Stimulated activated CD8-positive, alpha-beta memory T cell treated with anti-CD3 and anti-CD28 coated beads, Interleukin-2, amount 100 ng/mL, for 48 hours (primary cell): ENCODE data around the gene HSDL1.
"Not testable (repeated sequence)": the region's sequence is repeated elsewhere in the genome, so short reads cannot be mapped to it uniquely, and the experiment has no call there.

Experiments used
- DNase-seq, 2 donors: peaks; one replicate each; pipeline ENCODE4 v3.0.0-alpha.2; 2020; ENCODE audit warnings: low read depth in 2 of 2

Gene HSDL1

GRCh38 chr16:84138824-84139627 lies 6.0 kb downstream of the HSDL1 start:
- DNase-seq = peak in 1 of 2 donors; percentile 9

GRCh38 chr16:84138500-84138823 lies 6.5 kb downstream of the HSDL1 start:
- no peak for DNase-seq

- DNase-seq = no peak
Observed at GRCh38 chr16:84137769-84138357, 7.1 kb downstream of the HSDL1 start.

GRCh38 chr16:84137287-84137686 lies 7.7 kb downstream of the HSDL1 start:
- no peak for DNase-seq

GRCh38 chr16:84136331-84137125 lies 8.4 kb downstream of the HSDL1 start:
- DNase-seq = no peak

GRCh38 chr16:84132527-84133285 lies 12.3 kb downstream of the HSDL1 start:
- DNase-seq = no peak

- no peak for DNase-seq
Observed at GRCh38 chr16:84131117-84131516, 13.9 kb downstream of the HSDL1 start.

- DNase-seq = no peak
Observed at GRCh38 chr16:84124257-84125073, 20.5 kb downstream of the HSDL1 start.

- DNase-seq = no peak
Observed at GRCh38 chr16:84121007-84121406, 24.0 kb downstream of the HSDL1 start.

GRCh38 chr16:84120023-84120422 lies 25.0 kb downstream of the HSDL1 start:
- no peak for DNase-seq

GRCh38 chr16:84119368-84119767 lies 25.6 kb downstream of the HSDL1 start:
- no peak for DNase-seq

- not testable (repeated sequence) for DNase-seq
Observed at GRCh38 chr16:84118315-84118714, 26.7 kb downstream of the HSDL1 start.

- DNase-seq = peak in 1 of 2 donors; percentile 14
Observed at GRCh38 chr16:84117494-84117843, 27.5 kb downstream of the HSDL1 start.

- peak; percentile 98 to 99 for DNase-seq
Observed at GRCh38 chr16:84116720-84117493, 28.1 kb downstream of the HSDL1 start, which contains the start of gene MBTPS1. Gene MBTPS1, minus strand, starts transcription at chr16:84116942. Its CDS starts 15,159 bp downstream, at chr16:84101783.

- no peak for DNase-seq
Observed at GRCh38 chr16:84115919-84116719, 28.9 kb downstream of the HSDL1 start.

- DNase-seq = not testable (repeated sequence)
Observed at GRCh38 chr16:84111949-84112348, 33.0 kb downstream of the HSDL1 start.

GRCh38 chr16:84111525-84111924 lies 33.5 kb downstream of the HSDL1 start:
- no peak for DNase-seq

- no peak for DNase-seq
Observed at GRCh38 chr16:84110527-84110926, 34.5 kb downstream of the HSDL1 start.

GRCh38 chr16:84109598-84110335 lies 35.2 kb downstream of the HSDL1 start:
- DNase-seq = no peak
